GM18858 (cell line): ENCODE data around the gene ZC3H12C.
"Not testable (repeated sequence)": the region's sequence is repeated elsewhere in the genome, so short reads cannot be mapped to it uniquely, and the experiment has no call there.

Experiments
- ATAC-seq: cut with Tn5 transposase; IDR thresholded peaks from one replicate; pipeline ENCODE4 v1.9.1; 2021; ENCODE audit not compliant: unreplicated experiment

ZC3H12C gene

GRCh38 chr11:110208678-110209312 is 115.6 kb downstream of the ZC3H12C start:
- ATAC-seq, result not testable (repeated sequence)

GRCh38 chr11:110209313-110209694 is 116.1 kb downstream of the ZC3H12C start:
- ATAC-seq, result not testable (repeated sequence)

- ATAC-seq, result no peak
Measured at GRCh38 chr11:110217223-110217877, 124.2 kb downstream of the ZC3H12C start.

- ATAC-seq, result no peak
Measured at GRCh38 chr11:110217936-110218335, 124.7 kb downstream of the ZC3H12C start.

GRCh38 chr11:110219006-110219785 is 126.0 kb downstream of the ZC3H12C start:
- ATAC-seq, result no peak
